HepG2 (cell line): Measurements from ENCODE around the gene LGI4. TPM values are rescaled to one million over a fixed set of nuclear protein-coding genes. Genes with fewer than 3 reads are reported as not detected.

Experiments
- ATAC-seq: fragments of 200-7000 bp; cut with Tn5 transposase; 3 replicates; pipeline ENCODE4 v1.9.1; 2020; ENCODE audit warnings: mild to moderate bottlenecking, moderate library complexity
- BruUV-seq: library from RNA; stranded (reverse); fragments of 400-500 nt; replicated peaks from 2 replicates; lab custom pipeline; 2021; lab: Mats Ljungman, UMichigan
- CTCF ChIA-PET: fragments of 300-600 bp; formaldehyde crosslinking; extraction: SDS; loops from one replicate; lab custom pipeline; 2021; ENCODE audit warnings: low total read pairs, inconsistent platforms, low intra/inter-chr PET ratio; lab: Yijun Ruan, JAX
- POLR2A ChIA-PET: fragments of 350-600 bp; sonication (Branson Sonifier 250); formaldehyde crosslinking; loops from one replicate; lab custom pipeline; 2020; ENCODE audit warnings: antibody characterized with exemption, inconsistent platforms; lab: Yijun Ruan, JAX
- DNase-seq: peaks from one replicate; pipeline ENCODE4 v3.0.0-alpha.2; 2015; ENCODE audit warnings: low spot score
- FAIRE-seq: peaks from 3 replicates; lab custom pipeline; 2011; peaks lifted over from hg19 to GRCh38; lab: Jason Lieb, UNC
- H2AFZ ChIP-seq: one replicate; pipeline ENCODE4 v1.6.1; 2011; ENCODE audit warnings: low read length, inconsistent platforms
- H3K27ac ChIP-seq: fragments of 300-600 bp; 3 replicates; pipeline ENCODE4 v1.8.0; 2011; ENCODE audit warnings: mixed run types, mild to moderate bottlenecking, mixed read lengths, low read length, inconsistent platforms; ENCODE audit not compliant: insufficient read depth; ENCODE audit errors: extremely low read length
- H3K27me3 ChIP-seq, 2 experiments: fragments of 200-600 bp in 1 of 2; 2 replicates in 1 of 2; 3 replicates in 1 of 2; pipeline versions ENCODE4 v1.6.0 to v1.8.0; 2011; ENCODE audit warnings: low read length in 2 of 2, mild to moderate bottlenecking in 2 of 2, moderate library complexity in 2 of 2, inconsistent platforms in 1 of 2; ENCODE audit not compliant: insufficient read depth in 2 of 2, control insufficient read depth in 1 of 2
- H3K36me3 ChIP-seq, 2 experiments: fragments of 200-600 bp in 1 of 2; replicated peaks in 1 of 2; 2 replicates in 1 of 2; 3 replicates in 1 of 2; pipeline versions ENCODE4 v1.5.1 to v1.8.0; 2011; ENCODE audit warnings: low read length in 2 of 2, inconsistent platforms in 1 of 2; ENCODE audit not compliant: insufficient read depth in 2 of 2, control insufficient read depth in 1 of 2
- H3K4me1 ChIP-seq: 2 replicates; pipeline ENCODE4 v1.5.1; 2012; ENCODE audit warnings: low read length, inconsistent platforms; ENCODE audit not compliant: insufficient read depth
- H3K4me2 ChIP-seq: 2 replicates; pipeline ENCODE4 v1.6.0; 2011; ENCODE audit warnings: low read depth, low read length, inconsistent platforms
- H3K4me3 ChIP-seq, 3 experiments: fragments of 200-600 bp in 1 of 3; sonication (generic), shearing (Covaris generic) in 1 of 3; replicated peaks in 1 of 3; 2 replicates each; pipeline ENCODE4 v1.5.1; 2011 to 2016; ENCODE audit warnings: low read length in 3 of 3, inconsistent platforms in 2 of 3, low read depth in 2 of 3, mild to moderate bottlenecking in 2 of 3, control low read depth in 1 of 3, mixed read lengths in 1 of 3; ENCODE audit not compliant: insufficient read depth in 1 of 3
- H3K79me2 ChIP-seq: one replicate; pipeline ENCODE4 v1.6.1; 2011; ENCODE audit warnings: low read length, inconsistent platforms; ENCODE audit not compliant: insufficient read depth
- H3K9ac ChIP-seq: 2 replicates; pipeline ENCODE4 v1.6.0; 2011; ENCODE audit warnings: mild to moderate bottlenecking, low read depth, low read length, inconsistent platforms; ENCODE audit not compliant: insufficient read depth
- H3K9me3 ChIP-seq: 2 replicates; pipeline ENCODE4 v1.5.1; 2012; ENCODE audit warnings: mild to moderate bottlenecking, low read length
- H4K20me1 ChIP-seq: 2 replicates; pipeline ENCODE4 v1.6.0; 2011; ENCODE audit warnings: inconsistent platforms, mild to moderate bottlenecking, low read length, moderate library complexity; ENCODE audit not compliant: insufficient read depth
- CREB1 ChIP-seq, 2 experiments: fragments of 450-650 bp in 1 of 2; IDR thresholded peaks; 2 replicates each; pipeline ENCODE4 v1.6.1; 2016 to 2017; ENCODE audit warnings: control low read depth in 1 of 2, mild to moderate bottlenecking in 1 of 2, missing compliant biosample characterization in 1 of 2, missing genetic modification characterization in 1 of 2
- KLF12 ChIP-seq: sonication (generic); formaldehyde crosslinking; IDR thresholded peaks from 2 replicates; pipeline ENCODE4 v1.4.0; 2020; ENCODE audit warnings: missing genetic modification reagents, borderline replicate concordance
- MAFK ChIP-seq, 2 experiments: IDR thresholded peaks in 1 of 2; conservative IDR thresholded peaks in 1 of 2; 2 replicates each; pipeline ENCODE4 v1.6.1; 2011; ENCODE audit warnings: improper control_type of control experiment in 2 of 2, low read length in 2 of 2
- SYNCRIP ChIP-seq: fragments of 200-400 bp; formaldehyde crosslinking; IDR thresholded peaks from 2 replicates; pipeline ENCODE4 v1.6.1; 2018; ENCODE audit warnings: mild to moderate bottlenecking, low read depth, low read length; ENCODE audit not compliant: insufficient read depth
- ZBTB7A ChIP-seq: sonication (generic); formaldehyde crosslinking; IDR thresholded peaks from 2 replicates; pipeline ENCODE4 v1.8.0; 2022; ENCODE audit warnings: mild to moderate bottlenecking, missing genetic modification reagents
- ZNF350 ChIP-seq: sonication (generic); formaldehyde crosslinking; IDR thresholded peaks from 2 replicates; pipeline ENCODE4 v1.4.0; 2020; ENCODE audit warnings: mild to moderate bottlenecking, low read depth, missing genetic modification reagents, borderline replicate concordance
- ZNF430 ChIP-seq: sonication (generic); formaldehyde crosslinking; IDR thresholded peaks from 2 replicates; pipeline ENCODE4 v1.9.0; 2021; ENCODE audit warnings: mild to moderate bottlenecking, missing genetic modification reagents
- ZNF441 ChIP-seq: sonication (generic); formaldehyde crosslinking; IDR thresholded peaks from 2 replicates; pipeline ENCODE4 v1.7.0; 2021; ENCODE audit warnings: missing genetic modification reagents, borderline replicate concordance
- ZNF792 ChIP-seq: IDR thresholded peaks from 2 replicates; pipeline ENCODE4 v1.6.1; 2016
- WGBS: methylation state at CpG from one replicate; pipeline ENCODE4 v1.1.6; 2017; ENCODE audit warnings: low lambda C conversion rate; 5-methylcytosine and 5-hydroxymethylcytosine counted together
- in situ Hi-C: cut with HindIII; loops from 2 replicates; pipeline ENCODE4 v1.10.0; 2017; ENCODE audit warnings: low pct_unique_long_range_greater_than_20kb; ENCODE audit not compliant: extremely low pct_ligation_motif_present
- intact Hi-C: fragments of 100-400 bp; cut with micrococcal nuclease; formaldehyde crosslinking; loops from one replicate; pipeline ENCODE4 v1.10.0; 2022; ENCODE audit not compliant: unreplicated experiment
- polyA plus RNA-seq, 8 experiments: library from polyadenylated mRNA; depleted of rRNA in 3 of 8; stranded (reverse) in 7 of 8; unstranded in 1 of 8; fragments of >200 nt; fragmentation: Illumina TruSeq in 4 of 8; extraction: Trizol in 4 of 8; gene quantifications; 2 replicates each; pipeline versions ENCODE4 v1.2.1 to v1.2.3, GENCODE V29; 2011 to 2016; ENCODE audit warnings: low read depth in 4 of 8, missing spikeins in 1 of 8, mixed read lengths in 1 of 8; ENCODE audit not compliant: insufficient read depth in 1 of 8
- total RNA-seq, 5 experiments: library from RNA; depleted of rRNA; stranded (reverse); fragments of >200 nt; fragmentation: Illumina TruSeq; extraction: Trizol; gene quantifications; 2 replicates each; pipeline ENCODE4 v1.2.3, GENCODE V29; 2016; ENCODE audit warnings: low read depth in 1 of 5
- TF ChIP-seq, protein P1 (sequence below): fragments of 450-650 bp; IDR thresholded peaks from 2 replicates; pipeline ENCODE4 v1.6.1; 2016
- TF ChIP-seq, protein P2 (sequence below): sonication (generic); formaldehyde crosslinking; IDR thresholded peaks from 2 replicates; pipeline ENCODE4 v1.5.0; 2020; ENCODE audit warnings: mild to moderate bottlenecking, low read depth, missing genetic modification reagents, borderline replicate concordance
- TF ChIP-seq, protein P3 (sequence below): sonication (generic); formaldehyde crosslinking; IDR thresholded peaks from 2 replicates; pipeline ENCODE4 v1.5.1; 2020; ENCODE audit warnings: mild to moderate bottlenecking, missing genetic modification reagents, moderate library complexity

Gene LGI4
- total and polyA plus RNA-seq, 2 of the 13 experiments (the other 11 are each of a cell fraction or from before 2014, with no cell fraction given), result 2.8 TPM; not detected in 1

DNA sequence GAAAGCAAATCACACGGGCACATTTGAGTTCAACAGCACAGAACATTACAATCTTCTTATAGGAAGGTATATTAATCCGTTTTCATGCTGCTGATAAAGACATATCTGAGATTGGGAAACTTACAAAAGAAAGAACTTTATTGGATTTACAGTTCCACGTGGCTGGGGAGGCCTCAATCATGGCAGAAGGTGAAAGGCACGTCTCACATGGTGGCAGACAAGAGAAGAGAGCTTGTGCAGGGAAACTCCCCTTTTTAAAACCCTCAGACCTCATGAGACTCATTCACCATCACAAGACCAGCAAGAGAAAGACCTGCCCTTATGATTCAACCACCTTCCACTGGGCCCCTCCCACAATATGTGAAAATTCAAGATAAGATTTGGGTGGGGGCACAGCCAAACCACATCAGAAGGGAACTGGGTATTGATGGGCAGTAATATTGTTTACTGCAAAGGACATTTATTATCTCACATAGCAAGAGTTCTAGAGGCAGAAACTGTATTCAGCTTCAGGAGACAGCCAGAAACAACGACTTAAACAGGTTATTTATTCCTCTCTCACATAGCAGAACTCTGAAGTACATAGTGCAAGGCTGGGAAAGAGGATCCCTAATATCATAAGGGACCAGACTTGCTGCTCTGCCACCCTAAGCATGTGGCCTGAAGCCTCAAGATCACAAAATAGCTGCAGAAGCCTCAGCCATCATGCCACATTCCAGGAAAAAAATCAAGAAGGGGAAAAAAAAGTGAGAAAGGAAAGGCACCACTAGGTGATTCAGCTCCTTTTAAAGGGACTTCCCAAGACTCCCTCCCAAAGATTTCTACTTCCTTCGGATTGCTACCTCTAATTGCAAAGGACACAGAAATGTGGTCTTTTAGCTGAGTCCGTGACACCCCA lies 42.8 kb upstream of the LGI4 start:
- Histone ChIP-seq H3K9me3 (no peaks in the 10 kb centered on the region), H2AFZ (no peak overlapping the region), H3K4me2 (no peak overlapping the region)
- POLR2A ChIA-PET, result no interaction called here
- no peak for ATAC-seq
- TF ChIP-seq MAFK (conservative IDR thresholded peaks at IDR 0.05 in 1 of 2, IDR thresholded peaks at IDR 0.05 in 1 of 2; ENCODE audit: low read length in 2 of 2) (no peak), CREB1 (IDR thresholded peaks at IDR 0.05) (no peak), CREB1 (CRISPR knock-in tag; IDR thresholded peaks at IDR 0.05) (no peak), KLF12 (CRISPR knock-in tag) (no peak), ZNF430 (CRISPR knock-in tag) (peak; percentile 90), ZNF792 (no peak), ZNF441 (no peak), ZNF350 (CRISPR knock-in tag) (no peak), SYNCRIP (no peak), ZBTB7A (CRISPR knock-in tag) (no peak)
- TF ChIP-seq, protein P1, sequence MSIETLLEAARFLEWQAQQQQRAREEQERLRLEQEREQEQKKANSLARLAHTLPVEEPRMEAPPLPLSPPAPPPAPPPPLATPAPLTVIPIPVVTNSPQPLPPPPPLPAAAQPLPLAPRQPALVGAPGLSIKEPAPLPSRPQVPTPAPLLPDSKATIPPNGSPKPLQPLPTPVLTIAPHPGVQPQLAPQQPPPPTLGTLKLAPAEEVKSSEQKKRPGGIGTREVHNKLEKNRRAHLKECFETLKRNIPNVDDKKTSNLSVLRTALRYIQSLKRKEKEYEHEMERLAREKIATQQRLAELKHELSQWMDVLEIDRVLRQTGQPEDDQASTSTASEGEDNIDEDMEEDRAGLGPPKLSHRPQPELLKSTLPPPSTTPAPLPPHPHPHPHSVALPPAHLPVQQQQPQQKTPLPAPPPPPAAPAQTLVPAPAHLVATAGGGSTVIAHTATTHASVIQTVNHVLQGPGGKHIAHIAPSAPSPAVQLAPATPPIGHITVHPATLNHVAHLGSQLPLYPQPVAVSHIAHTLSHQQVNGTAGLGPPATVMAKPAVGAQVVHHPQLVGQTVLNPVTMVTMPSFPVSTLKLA, result 0 out of 2 replicates have a peak, but pooled peaks have one; percentile 5
- TF ChIP-seq, protein P2, sequence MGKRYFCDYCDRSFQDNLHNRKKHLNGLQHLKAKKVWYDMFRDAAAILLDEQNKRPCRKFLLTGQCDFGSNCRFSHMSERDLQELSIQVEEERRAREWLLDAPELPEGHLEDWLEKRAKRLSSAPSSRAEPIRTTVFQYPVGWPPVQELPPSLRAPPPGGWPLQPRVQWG (CRISPR knock-in tag), result no peak
- TF ChIP-seq, protein P3, sequence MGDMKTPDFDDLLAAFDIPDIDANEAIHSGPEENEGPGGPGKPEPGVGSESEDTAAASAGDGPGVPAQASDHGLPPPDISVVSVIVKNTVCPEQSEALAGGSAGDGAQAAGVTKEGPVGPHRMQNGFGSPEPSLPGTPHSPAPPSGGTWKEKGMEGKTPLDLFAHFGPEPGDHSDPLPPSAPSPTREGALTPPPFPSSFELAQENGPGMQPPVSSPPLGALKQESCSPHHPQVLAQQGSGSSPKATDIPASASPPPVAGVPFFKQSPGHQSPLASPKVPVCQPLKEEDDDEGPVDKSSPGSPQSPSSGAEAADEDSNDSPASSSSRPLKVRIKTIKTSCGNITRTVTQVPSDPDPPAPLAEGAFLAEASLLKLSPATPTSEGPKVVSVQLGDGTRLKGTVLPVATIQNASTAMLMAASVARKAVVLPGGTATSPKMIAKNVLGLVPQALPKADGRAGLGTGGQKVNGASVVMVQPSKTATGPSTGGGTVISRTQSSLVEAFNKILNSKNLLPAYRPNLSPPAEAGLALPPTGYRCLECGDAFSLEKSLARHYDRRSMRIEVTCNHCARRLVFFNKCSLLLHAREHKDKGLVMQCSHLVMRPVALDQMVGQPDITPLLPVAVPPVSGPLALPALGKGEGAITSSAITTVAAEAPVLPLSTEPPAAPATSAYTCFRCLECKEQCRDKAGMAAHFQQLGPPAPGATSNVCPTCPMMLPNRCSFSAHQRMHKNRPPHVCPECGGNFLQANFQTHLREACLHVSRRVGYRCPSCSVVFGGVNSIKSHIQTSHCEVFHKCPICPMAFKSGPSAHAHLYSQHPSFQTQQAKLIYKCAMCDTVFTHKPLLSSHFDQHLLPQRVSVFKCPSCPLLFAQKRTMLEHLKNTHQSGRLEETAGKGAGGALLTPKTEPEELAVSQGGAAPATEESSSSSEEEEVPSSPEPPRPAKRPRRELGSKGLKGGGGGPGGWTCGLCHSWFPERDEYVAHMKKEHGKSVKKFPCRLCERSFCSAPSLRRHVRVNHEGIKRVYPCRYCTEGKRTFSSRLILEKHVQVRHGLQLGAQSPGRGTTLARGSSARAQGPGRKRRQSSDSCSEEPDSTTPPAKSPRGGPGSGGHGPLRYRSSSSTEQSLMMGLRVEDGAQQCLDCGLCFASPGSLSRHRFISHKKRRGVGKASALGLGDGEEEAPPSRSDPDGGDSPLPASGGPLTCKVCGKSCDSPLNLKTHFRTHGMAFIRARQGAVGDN (CRISPR knock-in tag), result no peak
- TF ChIP-seq, all 625 proteins: peak for 2
- Histone ChIP-seq H3K27me3 (peaks cover 0 to 6% of the 10 kb centered on the region in 2 experiments; a peak in 2 of 5 replicates), H3K4me3 (no peak overlapping the region), H3K27ac (no peak overlapping the region), H3K79me2 (no peaks in the 10 kb centered on the region), H3K4me1 (no peaks in the 10 kb centered on the region), H3K9ac (no peak overlapping the region), H4K20me1 (no peaks in the 10 kb centered on the region), H3K36me3 (no peaks in the 10 kb centered on the region)
- no TSS peak for BruUV-seq
- no peak for FAIRE-seq
- intact Hi-C loops, result no loop called here
- WGBS, result 21% methylated on average over 7 of the region's 7 CpGs
- CTCF ChIA-PET, result no interaction called here
- DNase-seq, result no peak
- in situ Hi-C loops, result no loop called here
